ENCODE measurements around the gene PCOLCE2.

Gene PCOLCE2

GRCh38 chr3:142863930-142864920 lies 24.7 kb downstream of the PCOLCE2 start:
- no peak for DNase-seq

GRCh38 chr3:142863010-142863817 lies 25.7 kb downstream of the PCOLCE2 start:
- DNase-seq: peak; percentile 6

- DNase-seq: no peak
Measured at GRCh38 chr3:142861926-142862325, 27.0 kb downstream of the PCOLCE2 start.

- no peak for DNase-seq
Measured at GRCh38 chr3:142858043-142858442, 30.8 kb downstream of the PCOLCE2 start.

DNA sequence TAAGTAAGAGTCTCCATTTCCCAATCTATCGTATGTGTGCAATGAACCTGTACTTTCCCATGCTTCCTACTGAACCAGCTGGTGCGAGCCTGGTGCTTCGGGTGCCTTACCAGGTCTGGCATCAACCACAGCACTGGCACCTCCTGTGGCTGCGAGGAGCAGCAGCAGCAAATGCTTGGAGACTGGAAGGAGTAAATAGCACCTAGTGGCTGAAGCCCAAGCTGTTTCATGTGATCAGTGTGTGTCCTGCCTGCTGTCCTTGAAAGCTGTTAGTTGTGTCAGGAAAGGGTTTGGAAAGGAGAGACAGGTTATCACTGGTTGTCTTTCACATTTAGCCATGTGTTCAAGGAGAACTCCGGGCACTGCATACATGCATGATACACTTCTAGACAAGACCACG lies 31.8 kb downstream of the PCOLCE2 start:
- no peak for DNase-seq

- DNase-seq: no peak
Measured at GRCh38 chr3:142853270-142854168, 35.4 kb downstream of the PCOLCE2 start.

DNA sequence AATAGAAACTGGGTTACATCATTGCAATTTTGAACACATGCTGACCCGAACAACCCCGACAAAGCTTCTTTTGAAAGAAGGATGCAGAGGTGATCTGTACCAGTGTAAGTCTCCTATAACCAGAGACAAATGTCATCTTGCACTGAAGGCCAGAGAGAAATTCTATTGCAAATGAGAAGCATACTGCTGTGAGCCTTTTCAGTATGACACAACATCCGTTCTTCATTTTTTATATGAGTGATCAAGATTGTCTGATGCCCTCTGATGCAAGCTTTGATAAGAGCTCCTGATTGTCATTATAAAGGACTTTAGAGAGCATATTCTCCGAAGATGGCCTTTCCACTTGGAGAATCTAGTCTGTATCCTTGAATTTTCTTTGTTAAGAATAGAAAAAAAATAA lies 36.9 kb downstream of the PCOLCE2 start:
- DNase-seq: no peak

DNA sequence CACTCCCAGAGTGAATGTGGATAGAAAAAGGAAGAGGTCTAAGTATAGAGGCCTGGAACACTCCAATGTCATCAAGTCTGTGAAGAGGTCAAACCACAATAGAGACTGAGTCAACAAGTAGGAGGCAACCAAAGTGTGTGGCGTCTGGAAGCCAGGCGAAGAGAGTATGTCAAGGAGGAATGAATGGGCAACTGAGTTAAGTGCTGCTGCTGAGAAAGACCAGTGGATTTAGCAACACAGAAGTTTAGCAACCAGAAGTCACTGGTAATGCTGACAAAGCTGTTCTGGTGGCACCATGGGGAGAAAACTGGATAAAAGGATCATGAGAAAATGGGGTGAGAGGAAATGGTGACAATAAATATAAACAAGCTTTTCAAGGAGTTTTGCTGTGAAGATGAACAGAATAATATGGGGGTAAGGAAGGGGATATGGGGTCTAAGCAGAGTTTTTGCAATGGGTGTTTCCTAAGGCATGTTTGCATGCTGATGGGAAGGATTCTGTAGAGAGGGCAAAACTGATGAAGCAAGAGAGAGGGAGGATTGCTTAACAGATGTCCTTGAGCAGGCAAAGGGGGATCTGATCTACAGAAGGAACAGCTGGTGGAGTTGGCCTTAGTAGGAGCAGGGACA lies 38.4 kb downstream of the PCOLCE2 start:
- DNase-seq: peak; percentile 12

GRCh38 chr3:142849148-142849547 lies 39.7 kb downstream of the PCOLCE2 start:
- DNase-seq: no peak

GRCh38 chr3:142846779-142847577 lies 41.9 kb downstream of the PCOLCE2 start:
- DNase-seq: no peak

- DNase-seq: no peak
Measured at GRCh38 chr3:142844339-142844977, 44.4 kb downstream of the PCOLCE2 start.

- no peak for DNase-seq
Measured at GRCh38 chr3:142839831-142840230, 49.1 kb downstream of the PCOLCE2 start.

- no peak for DNase-seq
Measured at GRCh38 chr3:142837526-142837925, 51.4 kb downstream of the PCOLCE2 start.

DNA sequence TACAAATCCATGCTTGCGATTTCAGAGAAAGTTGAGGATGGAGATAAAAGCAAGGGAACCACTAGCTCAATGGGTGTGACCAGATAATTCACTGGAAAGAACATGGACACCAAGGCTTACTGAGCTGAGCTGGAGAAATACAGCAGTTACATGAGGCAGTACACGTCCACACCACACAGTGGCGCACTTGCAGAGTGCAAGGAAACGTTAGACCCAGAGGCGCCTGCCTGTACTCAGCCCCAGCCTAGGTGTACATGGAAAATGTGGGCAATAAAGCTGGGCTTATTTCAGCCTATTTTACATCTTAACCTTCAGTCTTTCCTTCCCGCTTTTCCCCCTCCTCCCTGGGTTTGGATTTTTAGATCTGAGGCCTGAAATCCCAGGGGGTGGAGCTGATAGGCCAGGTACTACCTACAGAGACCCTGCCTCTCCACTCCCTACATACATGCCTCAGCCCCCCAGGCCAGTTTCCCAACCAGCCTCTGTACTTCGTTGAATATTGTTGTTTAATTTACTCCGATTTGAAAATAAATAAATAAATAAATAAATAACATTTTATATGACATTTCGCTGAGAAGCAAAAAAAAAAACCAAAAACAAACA lies 60.1 kb downstream of the PCOLCE2 start:
- peak; percentile 84 for DNase-seq

- DNase-seq: no peak
Measured at GRCh38 chr3:142819179-142819578, 69.7 kb downstream of the PCOLCE2 start.

- no peak for DNase-seq
Measured at GRCh38 chr3:142818651-142819050, 70.2 kb downstream of the PCOLCE2 start.

GRCh38 chr3:142817897-142818296 lies 71.0 kb downstream of the PCOLCE2 start:
- no peak for DNase-seq

DNA sequence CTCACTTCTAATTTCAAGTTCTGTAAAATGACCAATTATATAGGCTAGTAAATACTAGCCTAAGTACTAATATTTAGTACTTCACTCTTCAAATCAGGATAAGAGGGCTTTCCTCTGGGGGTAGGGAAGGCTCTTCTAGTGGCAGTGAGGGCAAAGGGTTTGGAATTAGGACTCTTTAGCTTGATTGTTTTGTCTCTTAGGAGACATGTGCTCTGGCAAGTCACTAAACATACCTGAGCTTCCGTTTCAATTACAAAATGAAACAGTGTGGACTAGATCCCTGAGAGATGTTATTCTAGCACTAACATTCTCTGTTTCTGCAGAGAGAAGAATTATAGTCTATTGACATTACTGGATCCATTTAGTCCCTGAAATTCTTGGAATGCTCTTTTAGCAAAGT lies 71.5 kb downstream of the PCOLCE2 start:
- no peak for DNase-seq

DNA sequence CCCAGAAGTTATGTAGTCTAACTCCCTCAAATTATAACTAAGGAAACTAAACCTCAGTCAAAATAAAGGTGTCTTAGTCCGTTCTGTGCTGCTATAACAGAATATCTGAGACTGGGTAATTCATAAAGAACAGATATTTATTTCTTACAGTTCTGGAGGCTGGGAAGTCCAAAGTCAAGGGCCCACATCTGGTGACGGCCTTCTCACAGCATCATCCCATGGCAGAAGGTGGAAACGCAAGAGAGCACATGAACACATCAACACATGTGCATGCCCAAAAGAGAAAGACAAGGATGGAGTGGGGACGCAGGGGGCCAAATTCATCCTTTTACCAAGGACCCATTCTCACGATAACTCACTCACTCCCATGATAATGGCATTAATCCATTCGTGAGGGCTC lies 73.1 kb downstream of the PCOLCE2 start:
- no peak for DNase-seq

GRCh38 chr3:142809259-142809658 lies 79.6 kb downstream of the PCOLCE2 start:
- DNase-seq: no peak
